WTC11 (cell line): Measurements from ENCODE around the gene ACTR3C.
"Not testable (repeated sequence)": the region's sequence is repeated elsewhere in the genome, so short reads cannot be mapped to it uniquely, and the experiment has no call there.

Experiments used
- CBFB ChIP-seq: sonication (generic); formaldehyde crosslinking; IDR thresholded peaks from 2 replicates; pipeline ENCODE4 v1.8.1; 2022; ENCODE audit warnings: mild to moderate bottlenecking, low read depth, missing genetic modification reagents
- NR2C2 ChIP-seq: sonication (generic); formaldehyde crosslinking; IDR thresholded peaks from 2 replicates; pipeline ENCODE4 v1.8.0; 2022; ENCODE audit warnings: mild to moderate bottlenecking, missing genetic modification reagents
- OVOL2 ChIP-seq: fragments of 250-450 bp; sonication (Bioruptor Pico); IDR thresholded peaks from 2 replicates; pipeline ENCODE4 v1.9.0; 2021; ENCODE audit warnings: mild to moderate bottlenecking, borderline replicate concordance
- ZNF671 ChIP-seq: fragments of 250-450 bp; sonication (Bioruptor Pico); IDR thresholded peaks from 2 replicates; pipeline ENCODE4 v1.8.0; 2021; ENCODE audit warnings: mild to moderate bottlenecking
- TF ChIP-seq, protein P1 (sequence below): fragments of 200-600 bp; IDR thresholded peaks from 2 replicates; pipeline ENCODE4 v1.8.0; 2022; ENCODE audit warnings: antibody characterized with exemption
- TF ChIP-seq, protein P2 (sequence below): sonication (generic); formaldehyde crosslinking; IDR thresholded peaks from 2 replicates; pipeline ENCODE4 v1.8.1; 2022; ENCODE audit warnings: mild to moderate bottlenecking, moderate library complexity, missing genetic modification reagents

DNA sequence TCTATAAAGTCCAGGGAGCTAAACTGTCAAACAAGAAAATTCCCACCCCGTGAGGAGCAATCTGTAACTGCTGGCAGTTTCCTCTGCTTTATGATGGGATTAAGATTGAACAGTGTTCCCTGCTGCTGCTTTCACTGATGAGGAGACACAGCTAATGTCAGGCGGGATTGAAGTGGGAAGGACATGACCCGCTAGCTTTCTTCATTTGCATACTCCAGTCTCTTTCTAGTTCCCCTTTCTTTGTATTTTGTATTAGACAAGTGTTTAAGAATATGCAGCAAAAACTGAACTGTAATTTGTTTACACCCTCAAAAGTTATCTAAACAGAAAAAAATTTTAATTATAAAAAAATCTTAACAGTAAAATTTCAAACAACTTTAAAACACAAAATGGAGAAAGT, 40.2 kb downstream of the ACTR3C start:
- TF ChIP-seq, protein P1, sequence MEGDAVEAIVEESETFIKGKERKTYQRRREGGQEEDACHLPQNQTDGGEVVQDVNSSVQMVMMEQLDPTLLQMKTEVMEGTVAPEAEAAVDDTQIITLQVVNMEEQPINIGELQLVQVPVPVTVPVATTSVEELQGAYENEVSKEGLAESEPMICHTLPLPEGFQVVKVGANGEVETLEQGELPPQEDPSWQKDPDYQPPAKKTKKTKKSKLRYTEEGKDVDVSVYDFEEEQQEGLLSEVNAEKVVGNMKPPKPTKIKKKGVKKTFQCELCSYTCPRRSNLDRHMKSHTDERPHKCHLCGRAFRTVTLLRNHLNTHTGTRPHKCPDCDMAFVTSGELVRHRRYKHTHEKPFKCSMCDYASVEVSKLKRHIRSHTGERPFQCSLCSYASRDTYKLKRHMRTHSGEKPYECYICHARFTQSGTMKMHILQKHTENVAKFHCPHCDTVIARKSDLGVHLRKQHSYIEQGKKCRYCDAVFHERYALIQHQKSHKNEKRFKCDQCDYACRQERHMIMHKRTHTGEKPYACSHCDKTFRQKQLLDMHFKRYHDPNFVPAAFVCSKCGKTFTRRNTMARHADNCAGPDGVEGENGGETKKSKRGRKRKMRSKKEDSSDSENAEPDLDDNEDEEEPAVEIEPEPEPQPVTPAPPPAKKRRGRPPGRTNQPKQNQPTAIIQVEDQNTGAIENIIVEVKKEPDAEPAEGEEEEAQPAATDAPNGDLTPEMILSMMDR: not testable (repeated sequence)
- TF ChIP-seq NR2C2 (CRISPR knock-in tag); CBFB; ZNF671 (CRISPR knock-in tag); OVOL2 (CRISPR knock-in tag): not testable (repeated sequence)
- TF ChIP-seq, protein P2, sequence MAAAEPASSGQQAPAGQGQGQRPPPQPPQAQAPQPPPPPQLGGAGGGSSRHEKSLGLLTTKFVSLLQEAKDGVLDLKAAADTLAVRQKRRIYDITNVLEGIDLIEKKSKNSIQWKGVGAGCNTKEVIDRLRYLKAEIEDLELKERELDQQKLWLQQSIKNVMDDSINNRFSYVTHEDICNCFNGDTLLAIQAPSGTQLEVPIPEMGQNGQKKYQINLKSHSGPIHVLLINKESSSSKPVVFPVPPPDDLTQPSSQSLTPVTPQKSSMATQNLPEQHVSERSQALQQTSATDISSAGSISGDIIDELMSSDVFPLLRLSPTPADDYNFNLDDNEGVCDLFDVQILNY (CRISPR knock-in tag): not testable (repeated sequence)
